Breast epithelium (tissue), 3 donors: ENCODE results near the gene ZNRF2.

ENCODE experiments used
- CTCF ChIP-seq, 3 donors: fragments of 450-650 bp; IDR thresholded peaks; one replicate each; pipeline ENCODE4 v1.5.1; 2016 to 2017; ENCODE audit warnings: antibody characterized with exemption in 3 of 3, mild to moderate bottlenecking in 3 of 3, moderate library complexity in 3 of 3
- POLR2A ChIP-seq: fragments of 450-650 bp; IDR thresholded peaks from one replicate; pipeline ENCODE4 v1.6.1; 2016; ENCODE audit warnings: antibody characterized with exemption, mild to moderate bottlenecking, moderate library complexity
- POLR2AphosphoS5 ChIP-seq, 3 donors: sonication (generic); formaldehyde crosslinking; IDR thresholded peaks; one replicate each; pipeline ENCODE4 v1.6.1; 2017; ENCODE audit warnings: antibody characterized with exemption in 3 of 3

GRCh38 chr7:30335763-30336487 lies 51.5 kb downstream of the ZNRF2 start:
- TF ChIP-seq POLR2AphosphoS5 (IDR thresholded peaks at IDR 0.05) (no peak), POLR2A (no peak), CTCF (IDR thresholded peaks at IDR 0.05) (no peak)
